ENCODE results near the gene CALML6.

- TF ChIP-seq, protein P1, sequence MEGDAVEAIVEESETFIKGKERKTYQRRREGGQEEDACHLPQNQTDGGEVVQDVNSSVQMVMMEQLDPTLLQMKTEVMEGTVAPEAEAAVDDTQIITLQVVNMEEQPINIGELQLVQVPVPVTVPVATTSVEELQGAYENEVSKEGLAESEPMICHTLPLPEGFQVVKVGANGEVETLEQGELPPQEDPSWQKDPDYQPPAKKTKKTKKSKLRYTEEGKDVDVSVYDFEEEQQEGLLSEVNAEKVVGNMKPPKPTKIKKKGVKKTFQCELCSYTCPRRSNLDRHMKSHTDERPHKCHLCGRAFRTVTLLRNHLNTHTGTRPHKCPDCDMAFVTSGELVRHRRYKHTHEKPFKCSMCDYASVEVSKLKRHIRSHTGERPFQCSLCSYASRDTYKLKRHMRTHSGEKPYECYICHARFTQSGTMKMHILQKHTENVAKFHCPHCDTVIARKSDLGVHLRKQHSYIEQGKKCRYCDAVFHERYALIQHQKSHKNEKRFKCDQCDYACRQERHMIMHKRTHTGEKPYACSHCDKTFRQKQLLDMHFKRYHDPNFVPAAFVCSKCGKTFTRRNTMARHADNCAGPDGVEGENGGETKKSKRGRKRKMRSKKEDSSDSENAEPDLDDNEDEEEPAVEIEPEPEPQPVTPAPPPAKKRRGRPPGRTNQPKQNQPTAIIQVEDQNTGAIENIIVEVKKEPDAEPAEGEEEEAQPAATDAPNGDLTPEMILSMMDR (IDR thresholded peaks at IDR 0.05) = no peak
- TF ChIP-seq EZH2phosphoT487 (IDR thresholded peaks at IDR 0.05) = no peak
These were observed 37.1 kb upstream of the CALML6 start for GRCh38 chr1:1877865-1878436.

Measured in neural progenitor cell (in vitro differentiated cells).